Activated naive CD4-positive, alpha-beta T cell treated with anti-CD3 and anti-CD28 coated beads, Interleukin-2, amount 10 ng/mL, durations not matched to agents 7 days and 5 days (primary cell): ENCODE measurements around the gene CCNL2.

Source experiments
- CTCF ChIA-PET: fragments of 350-600 bp; sonication (Branson Sonifier 250); formaldehyde crosslinking; loops from one replicate; lab custom pipeline; 2021; ENCODE audit warnings: antibody characterized with exemption; lab: Charles Lee
- DNase-seq: peaks from one replicate; pipeline ENCODE4 v3.0.0-alpha.2; 2020
- H3K27ac Mint-ChIP-seq: one replicate; pipeline ENCODE4 v1.8.0; 2021; ENCODE audit warnings: mild to moderate bottlenecking, moderate library complexity, mixed read lengths
- H3K27me3 Mint-ChIP-seq: one replicate; pipeline ENCODE4 v1.8.0; 2021; ENCODE audit warnings: mild to moderate bottlenecking, mixed read lengths
- H3K36me3 Mint-ChIP-seq: one replicate; pipeline ENCODE4 v1.8.0; 2021; ENCODE audit warnings: mixed read lengths
- H3K4me1 Mint-ChIP-seq: one replicate; pipeline ENCODE4 v1.8.0; 2021; ENCODE audit warnings: mixed read lengths
- H3K4me3 Mint-ChIP-seq: one replicate; pipeline ENCODE4 v1.8.0; 2021; ENCODE audit warnings: mild to moderate bottlenecking, moderate library complexity, mixed read lengths
- H3K9me3 Mint-ChIP-seq: one replicate; pipeline ENCODE4 v1.8.0; 2021; ENCODE audit warnings: mixed read lengths

Gene CCNL2

DNA sequence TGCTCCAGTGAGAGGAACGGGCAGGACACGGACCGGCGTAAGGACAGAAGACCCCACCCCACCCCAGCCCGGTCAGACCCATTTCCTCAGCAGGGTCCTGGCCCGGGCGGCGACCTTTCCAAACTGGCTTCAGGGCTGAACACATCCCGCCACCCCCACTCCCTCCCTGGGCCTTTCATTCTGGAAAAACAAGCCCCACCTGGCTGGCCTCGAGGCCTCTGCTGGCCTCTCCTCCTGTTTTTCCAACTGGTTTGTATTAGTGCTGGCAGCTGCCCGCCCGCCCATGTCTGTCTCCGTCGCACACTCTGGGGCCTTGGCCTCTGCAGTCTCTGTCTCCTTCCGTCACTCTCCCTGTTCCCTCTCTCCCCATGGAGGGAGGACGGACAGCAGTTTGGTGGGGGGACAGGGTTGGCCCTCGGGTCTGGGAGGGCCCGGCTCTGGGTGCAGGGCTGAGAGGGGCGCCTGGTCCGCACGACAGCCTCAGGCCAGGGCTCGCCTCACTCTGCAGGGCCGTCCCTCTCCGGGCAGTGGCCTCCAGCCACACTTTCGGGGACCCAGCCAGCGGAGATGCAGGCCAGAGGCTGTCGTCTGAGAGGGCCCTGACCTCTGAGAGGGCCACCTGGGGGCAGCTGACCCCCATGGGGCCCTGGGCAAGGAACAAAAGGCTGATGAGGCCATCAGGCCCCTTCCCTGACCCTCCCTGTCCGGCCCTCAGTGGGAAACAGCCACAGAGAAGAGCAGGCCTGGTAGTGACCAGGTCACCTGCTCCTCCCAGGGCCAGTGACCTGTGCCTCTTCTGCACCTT lies 39.3 kb downstream of the CCNL2 start:
- no peak for DNase-seq
- H3K9me3 Mint-ChIP-seq = no peaks in the 10 kb centered on the region
- H3K4me3 Mint-ChIP-seq = no peak overlapping the region
- H3K4me1 Mint-ChIP-seq = peaks cover 19% of the 10 kb centered on the region
- H3K27me3 Mint-ChIP-seq = peaks cover 78% of the 10 kb centered on the region
- no peak overlapping the region for H3K27ac Mint-ChIP-seq
- no peaks in the 10 kb centered on the region for H3K36me3 Mint-ChIP-seq
- CTCF ChIA-PET = no interaction called here

DNA sequence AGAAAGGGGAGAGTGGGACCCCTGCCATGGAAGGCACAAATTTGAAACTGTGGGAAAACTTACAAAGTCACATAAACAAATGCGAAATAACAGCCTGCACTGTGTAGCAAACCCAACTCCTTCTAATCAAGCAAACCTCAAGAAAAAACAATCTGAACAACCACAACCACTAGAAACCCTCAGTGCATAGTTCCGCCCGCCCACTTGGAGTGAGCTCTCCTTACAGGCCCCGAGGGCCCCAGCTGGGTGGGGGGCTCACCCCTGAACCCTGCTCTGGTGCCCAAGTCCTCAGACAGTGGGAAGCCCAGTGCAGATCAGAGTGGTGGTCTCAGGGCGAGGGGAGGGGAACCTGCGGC lies 39.8 kb downstream of the CCNL2 start:
- Mint-ChIP-seq H3K36me3 (no peaks in the 10 kb centered on the region), H3K27me3 (peaks cover 80% of the 10 kb centered on the region), H3K4me3 (no peak overlapping the region), H3K4me1 (peaks cover 20% of the 10 kb centered on the region), H3K27ac (peak overlapping the region; percentile 29), H3K9me3 (no peaks in the 10 kb centered on the region)
- DNase-seq = peak; percentile 46
- CTCF ChIA-PET = no interaction called here

DNA sequence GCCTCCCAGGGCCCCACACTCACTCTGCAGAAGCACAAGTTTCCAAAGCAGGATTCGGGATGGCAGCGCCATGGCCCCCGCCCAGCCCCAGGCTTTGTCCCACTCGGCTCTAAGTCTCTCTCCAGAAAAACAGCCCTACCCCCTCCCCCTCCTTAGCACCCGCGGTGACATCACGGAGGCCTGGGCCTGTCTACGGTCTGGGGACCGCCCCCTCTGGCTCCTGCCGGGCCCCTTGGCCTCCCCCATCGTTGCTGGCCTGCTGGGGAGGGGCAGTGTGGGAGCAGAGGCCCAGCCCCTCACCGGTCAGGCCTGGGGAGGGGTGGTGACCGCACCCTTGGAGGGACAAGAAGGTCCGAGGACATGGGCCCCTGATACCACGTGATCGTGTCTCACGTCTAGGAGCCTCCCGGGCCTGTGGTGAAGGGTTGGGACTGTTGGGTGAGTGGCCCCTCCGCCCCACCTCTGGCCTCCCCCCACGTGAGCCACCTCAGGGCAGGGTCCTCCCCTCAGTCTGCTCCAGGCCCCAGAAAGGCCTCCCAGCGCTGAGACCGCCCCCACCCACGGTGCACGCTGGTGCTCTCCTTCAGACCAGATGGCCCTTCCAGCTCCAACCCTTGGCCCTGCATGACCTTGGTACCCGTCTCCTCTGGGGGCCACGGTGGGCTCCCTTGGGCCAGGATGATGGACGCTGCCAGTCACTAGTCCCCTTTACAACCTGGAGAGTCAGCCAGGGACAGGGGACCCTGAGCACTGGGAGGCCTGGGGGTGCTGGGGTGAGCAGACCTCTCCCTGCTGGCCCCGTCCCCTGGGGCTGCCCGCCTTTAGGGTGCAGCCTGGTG lies 40.5 kb downstream of the CCNL2 start, which contains the start of gene MXRA8:
Gene MXRA8, minus strand, starts transcription at position 123 of the 839 bp plus-strand sequence. Its CDS starts 51 bp downstream, at position 72.
- peak within 1 kb of the TSS; percentile 29 for H3K27ac Mint-ChIP-seq
- CTCF ChIA-PET = no interaction called here
- DNase-seq = no peak

DNA sequence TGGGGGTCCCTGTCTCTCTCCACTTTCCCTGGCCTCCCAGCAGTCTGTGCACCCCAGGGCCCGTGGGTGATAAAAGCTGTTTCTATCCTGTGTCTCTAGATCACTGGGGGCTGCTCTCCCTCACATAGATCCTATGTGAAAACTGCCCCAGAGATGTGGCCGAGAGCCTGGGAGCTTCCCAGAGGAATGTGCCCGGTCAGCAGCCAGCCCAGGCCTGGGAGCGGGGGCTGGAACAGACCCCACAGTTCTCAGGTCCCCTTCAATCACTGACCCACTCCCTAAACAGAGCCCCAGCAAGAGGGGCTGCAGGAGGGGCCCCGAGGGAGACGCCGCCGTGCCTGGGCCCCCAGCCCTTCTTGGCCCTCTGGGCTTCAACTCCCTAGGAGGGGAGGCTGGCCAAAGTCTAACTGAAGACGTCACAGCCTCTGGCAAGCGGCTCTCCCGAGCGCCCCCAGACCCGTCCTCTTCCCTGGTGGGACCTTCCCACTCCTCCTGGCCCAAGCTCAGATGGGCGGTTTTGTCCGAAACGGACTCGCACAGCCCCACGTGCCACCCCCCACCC lies 41.2 kb downstream of the CCNL2 start:
- H3K4me1 Mint-ChIP-seq = peaks cover 28% of the 10 kb centered on the region
- no peak for DNase-seq
- H3K27me3 Mint-ChIP-seq = peaks cover 86% of the 10 kb centered on the region
- H3K36me3 Mint-ChIP-seq = no peaks in the 10 kb centered on the region
- no peaks in the 10 kb centered on the region for H3K9me3 Mint-ChIP-seq
- H3K27ac Mint-ChIP-seq = no peak overlapping the region
- CTCF ChIA-PET = no interaction called here
- no peak overlapping the region for H3K4me3 Mint-ChIP-seq

More for the DNA sequence above, 40.5 kb downstream of the CCNL2 start, which contains the start of gene MXRA8:
- H3K9me3 Mint-ChIP-seq = no peaks in the 10 kb centered on the region
- peaks cover 85% of the 10 kb centered on the region for H3K27me3 Mint-ChIP-seq
- peaks cover 25% of the 10 kb centered on the region for H3K4me1 Mint-ChIP-seq
- H3K36me3 Mint-ChIP-seq = no peaks in the 10 kb centered on the region
- no peak within 1 kb of the TSS for H3K4me3 Mint-ChIP-seq

DNA sequence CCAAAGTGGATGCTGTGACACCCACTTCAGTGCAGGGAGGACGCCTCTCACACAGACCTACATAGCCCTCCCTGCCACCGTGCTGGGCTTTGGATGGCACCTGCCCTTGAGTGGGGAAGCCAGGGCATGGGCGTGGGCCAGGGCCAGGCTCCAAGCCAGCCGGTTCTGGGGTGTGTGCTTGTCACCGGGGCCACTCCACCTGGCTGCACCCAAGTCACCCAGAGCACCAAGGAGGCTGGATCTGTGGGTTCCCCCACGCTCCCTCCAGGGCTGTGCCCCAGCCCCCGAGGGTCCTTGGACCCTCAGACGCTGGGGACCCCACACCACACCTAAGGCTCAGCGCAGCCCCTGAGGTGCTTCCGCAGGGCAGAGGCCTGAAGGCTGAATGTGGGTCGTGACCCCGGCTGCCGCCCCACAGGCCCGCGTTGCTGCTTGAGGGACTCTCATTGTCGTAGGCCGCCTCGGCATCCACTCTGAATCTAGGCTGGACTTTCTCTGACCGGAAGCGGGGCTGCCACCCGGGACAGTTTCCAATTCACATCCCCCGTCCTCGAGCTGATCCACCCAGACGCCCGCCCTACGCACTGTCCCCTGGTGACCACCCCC lies 42.2 kb downstream of the CCNL2 start:
- Mint-ChIP-seq H3K9me3 (no peaks in the 10 kb centered on the region), H3K36me3 (no peaks in the 10 kb centered on the region), H3K4me1 (peaks cover 36% of the 10 kb centered on the region), H3K4me3 (no peak overlapping the region), H3K27ac (no peak overlapping the region), H3K27me3 (peaks cover 86% of the 10 kb centered on the region)
- CTCF ChIA-PET = no interaction called here
- DNase-seq = no peak

DNA sequence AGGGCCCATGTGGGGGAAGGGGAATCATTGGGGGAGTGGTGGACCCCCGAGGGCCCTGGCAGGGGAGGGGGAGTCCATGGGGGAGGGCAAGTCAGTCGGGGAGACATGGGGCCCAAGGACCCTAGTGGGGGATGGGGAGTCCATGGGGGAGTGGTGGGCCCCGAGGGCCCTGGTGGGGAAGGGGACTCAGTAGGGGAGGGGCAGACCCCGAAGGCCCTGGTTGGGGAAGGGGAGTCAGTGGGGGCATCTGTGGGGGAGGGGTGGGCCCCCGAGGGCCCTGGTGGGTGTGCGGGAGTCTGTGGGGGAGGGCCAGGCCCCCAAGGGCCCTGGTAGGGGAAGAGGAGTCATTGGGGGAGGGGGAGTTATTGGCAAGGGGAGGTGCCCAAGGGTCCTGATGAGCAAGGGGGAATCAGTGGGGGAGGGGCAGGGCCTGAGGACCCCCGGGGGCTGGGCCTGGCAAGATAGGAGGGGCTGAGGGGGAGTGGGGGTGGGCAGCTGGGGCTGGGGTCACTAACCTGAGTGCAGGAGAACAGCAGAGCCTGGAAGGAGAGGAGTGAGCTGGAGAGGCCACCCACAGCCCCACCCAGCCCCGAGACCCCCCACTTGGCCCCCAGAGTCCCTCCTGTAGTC lies 42.9 kb downstream of the CCNL2 start:
- H3K4me1 Mint-ChIP-seq = peaks cover 36% of the 10 kb centered on the region
- H3K4me3 Mint-ChIP-seq = no peak overlapping the region
- no peaks in the 10 kb centered on the region for H3K9me3 Mint-ChIP-seq
- CTCF ChIA-PET = no interaction called here
- H3K27ac Mint-ChIP-seq = no peak overlapping the region
- H3K36me3 Mint-ChIP-seq = no peaks in the 10 kb centered on the region
- H3K27me3 Mint-ChIP-seq = peaks cover 86% of the 10 kb centered on the region
- DNase-seq = no peak

DNA sequence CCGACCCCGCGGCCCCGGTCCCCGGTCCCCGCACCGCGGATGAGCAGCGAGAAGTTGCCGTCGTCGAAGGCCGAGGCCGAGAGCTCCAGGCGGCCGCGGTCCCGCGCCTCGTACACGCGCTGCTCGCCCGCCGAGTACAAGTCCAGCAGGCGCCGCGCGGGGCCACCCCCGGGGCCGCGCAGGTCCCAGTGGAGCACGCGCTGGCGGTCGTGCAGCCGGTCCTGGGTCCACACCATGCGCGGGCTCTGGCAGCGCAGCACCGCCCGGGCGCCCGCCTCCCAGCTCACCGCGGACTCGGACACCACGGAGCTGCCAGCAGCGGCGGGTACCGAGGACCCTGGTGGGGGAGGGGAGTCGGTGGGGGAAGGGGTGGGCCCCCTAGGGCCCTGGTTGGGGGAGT lies 43.7 kb downstream of the CCNL2 start:
- H3K9me3 Mint-ChIP-seq = no peaks in the 10 kb centered on the region
- H3K27me3 Mint-ChIP-seq = peaks cover 83% of the 10 kb centered on the region
- CTCF ChIA-PET = no interaction called here
- no peak for DNase-seq
- H3K4me3 Mint-ChIP-seq = no peak overlapping the region
- H3K36me3 Mint-ChIP-seq = no peaks in the 10 kb centered on the region
- no peak overlapping the region for H3K27ac Mint-ChIP-seq
- peaks cover 36% of the 10 kb centered on the region for H3K4me1 Mint-ChIP-seq

DNA sequence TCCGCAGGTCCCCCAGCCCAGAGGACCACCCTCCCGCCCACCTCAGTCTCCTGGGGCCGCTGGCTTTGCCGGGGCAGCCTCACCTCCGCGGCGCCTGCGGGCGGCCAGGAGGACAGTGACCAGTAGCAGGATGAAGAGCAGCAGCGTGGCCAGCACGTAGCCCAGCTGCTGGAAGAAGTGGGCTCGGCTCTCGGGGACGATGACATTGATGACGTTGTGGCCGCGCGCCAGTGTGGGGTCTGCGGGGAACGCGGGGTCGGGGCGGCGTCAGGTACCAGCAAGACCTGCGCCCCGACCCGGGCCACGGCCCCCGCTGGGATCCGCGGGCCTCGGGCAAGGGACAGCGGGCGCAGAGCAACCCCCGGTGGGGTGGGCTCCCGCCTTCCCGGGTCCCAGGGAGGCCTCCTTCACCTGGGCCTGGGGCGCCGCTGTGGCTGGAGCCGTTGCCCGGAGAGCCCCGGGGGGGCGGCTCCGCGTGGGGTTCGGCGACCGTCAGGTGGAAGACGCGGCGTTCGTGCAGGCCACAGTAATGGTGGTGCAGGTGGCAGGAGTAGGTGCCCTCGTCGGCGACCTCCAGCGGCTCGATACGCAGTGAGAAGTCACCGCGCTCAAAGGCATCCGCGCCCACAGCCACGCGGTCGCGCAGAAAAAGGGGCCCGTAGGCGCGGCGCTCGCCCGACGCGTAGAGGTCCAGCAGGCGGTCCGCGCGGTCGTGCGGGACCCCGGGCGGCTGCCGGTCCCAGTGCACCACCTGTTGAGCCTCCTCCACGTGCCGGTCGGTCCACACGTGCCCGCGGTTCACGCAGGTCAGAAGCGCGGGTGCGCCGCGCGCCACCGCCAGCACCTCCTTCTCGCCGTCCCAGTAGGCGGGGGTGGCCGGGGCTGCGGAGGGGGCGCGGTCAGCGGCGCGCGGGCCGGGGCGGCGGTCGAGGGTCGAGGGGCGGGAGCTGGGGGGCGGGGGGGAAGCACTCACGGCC lies 44.6 kb downstream of the CCNL2 start:
- DNase-seq = no peak
- H3K36me3 Mint-ChIP-seq = no peaks in the 10 kb centered on the region
- CTCF ChIA-PET = interaction anchor here (1.0 to 1.1 kb wide), 2 partner anchors 7 to 17 kb away, joined by 3 to 4 read pairs; no protein-coding TSS in a partner anchor
- peaks cover 78% of the 10 kb centered on the region for H3K27me3 Mint-ChIP-seq
- H3K9me3 Mint-ChIP-seq = no peaks in the 10 kb centered on the region
- H3K4me1 Mint-ChIP-seq = peaks cover 33% of the 10 kb centered on the region
- no peak overlapping the region for H3K4me3 Mint-ChIP-seq
- H3K27ac Mint-ChIP-seq = no peak overlapping the region

DNA sequence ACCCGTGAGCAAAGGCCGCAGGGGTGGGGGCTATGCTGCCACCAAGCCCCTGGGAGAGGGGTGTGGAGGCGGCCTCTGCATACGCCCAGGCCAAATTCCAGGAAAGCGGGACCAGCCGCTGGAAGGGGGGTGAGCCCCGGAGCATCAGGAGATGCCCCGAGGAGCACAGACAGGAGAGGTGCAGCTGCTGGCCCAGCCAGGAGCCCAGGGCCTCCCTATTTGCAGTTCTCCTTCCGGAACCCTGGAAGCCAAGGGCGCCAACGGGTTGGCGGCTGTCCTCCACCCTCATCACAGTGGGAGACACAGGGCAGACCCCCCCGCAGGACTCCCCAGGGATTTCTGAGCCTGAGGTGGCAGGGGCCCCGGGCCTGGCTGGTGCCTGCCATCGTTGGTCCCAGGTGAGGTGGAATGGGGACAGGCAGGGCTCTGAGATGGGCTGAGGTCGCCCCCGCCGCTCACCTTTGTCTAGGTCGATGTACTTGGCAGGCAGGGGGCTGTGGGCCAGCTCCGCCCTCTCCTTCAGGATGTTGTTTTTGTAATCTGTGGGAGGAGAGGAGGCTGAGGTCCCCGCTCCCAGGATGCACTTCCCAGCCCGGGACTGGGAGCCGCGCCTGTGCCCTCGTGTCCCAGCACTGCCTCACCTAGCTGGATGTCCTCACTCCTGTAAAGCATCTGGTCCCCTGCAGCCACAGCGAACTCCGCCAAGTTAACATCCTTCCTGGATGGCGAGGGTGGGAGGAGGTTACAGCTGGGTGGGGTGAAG lies 45.6 kb downstream of the CCNL2 start:
- peaks cover 69% of the 10 kb centered on the region for H3K27me3 Mint-ChIP-seq
- no peak overlapping the region for H3K4me3 Mint-ChIP-seq
- no peak for DNase-seq
- CTCF ChIA-PET = interaction anchor here (1.0 to 1.1 kb wide), 2 partner anchors 8 to 18 kb away, joined by 3 to 4 read pairs; no protein-coding TSS in a partner anchor
- no peaks in the 10 kb centered on the region for H3K36me3 Mint-ChIP-seq
- H3K9me3 Mint-ChIP-seq = no peaks in the 10 kb centered on the region
- peaks cover 24% of the 10 kb centered on the region for H3K4me1 Mint-ChIP-seq
- no peak overlapping the region for H3K27ac Mint-ChIP-seq

DNA sequence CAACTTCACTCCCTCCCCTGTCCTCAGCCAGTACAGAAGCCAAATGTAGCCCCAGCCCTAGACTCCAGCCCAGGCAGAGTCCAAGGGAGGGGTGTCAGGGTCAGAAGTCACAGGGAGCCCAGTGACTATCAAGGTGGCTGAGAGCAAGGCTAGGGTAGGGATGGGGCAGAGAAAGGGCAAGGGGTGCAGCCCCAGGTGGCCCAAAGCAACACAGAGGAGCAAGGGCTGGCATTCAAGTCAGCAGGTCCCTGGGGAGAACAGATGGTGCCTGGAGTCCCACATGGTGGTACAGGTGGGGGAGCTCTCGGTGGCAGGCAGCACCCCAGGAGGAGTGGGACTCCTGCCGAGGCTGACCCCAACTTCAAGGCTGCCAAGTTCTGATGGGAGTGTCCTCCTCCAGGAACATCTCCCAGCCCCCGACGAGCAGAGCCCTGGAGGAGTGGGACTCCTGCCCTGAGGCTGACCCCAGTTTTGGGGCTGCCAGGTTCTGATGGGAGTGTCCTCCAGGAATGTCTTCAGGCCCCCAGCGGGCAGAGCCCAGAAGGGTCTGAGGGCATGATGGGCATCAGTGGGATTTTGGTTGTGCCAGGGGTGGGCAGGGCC lies 46.2 kb downstream of the CCNL2 start:
- Mint-ChIP-seq H3K4me3 (peak overlapping the region; percentile 7), H3K4me1 (peaks cover 22% of the 10 kb centered on the region), H3K27me3 (peaks cover 62% of the 10 kb centered on the region), H3K9me3 (no peaks in the 10 kb centered on the region), H3K36me3 (no peaks in the 10 kb centered on the region), H3K27ac (peak overlapping the region; percentile 21)
- CTCF ChIA-PET = interaction anchor here (1.5 kb wide), 1 partner anchor 18 kb away, joined by 21 read pairs; no protein-coding TSS in a partner anchor
- DNase-seq = no peak

DNA sequence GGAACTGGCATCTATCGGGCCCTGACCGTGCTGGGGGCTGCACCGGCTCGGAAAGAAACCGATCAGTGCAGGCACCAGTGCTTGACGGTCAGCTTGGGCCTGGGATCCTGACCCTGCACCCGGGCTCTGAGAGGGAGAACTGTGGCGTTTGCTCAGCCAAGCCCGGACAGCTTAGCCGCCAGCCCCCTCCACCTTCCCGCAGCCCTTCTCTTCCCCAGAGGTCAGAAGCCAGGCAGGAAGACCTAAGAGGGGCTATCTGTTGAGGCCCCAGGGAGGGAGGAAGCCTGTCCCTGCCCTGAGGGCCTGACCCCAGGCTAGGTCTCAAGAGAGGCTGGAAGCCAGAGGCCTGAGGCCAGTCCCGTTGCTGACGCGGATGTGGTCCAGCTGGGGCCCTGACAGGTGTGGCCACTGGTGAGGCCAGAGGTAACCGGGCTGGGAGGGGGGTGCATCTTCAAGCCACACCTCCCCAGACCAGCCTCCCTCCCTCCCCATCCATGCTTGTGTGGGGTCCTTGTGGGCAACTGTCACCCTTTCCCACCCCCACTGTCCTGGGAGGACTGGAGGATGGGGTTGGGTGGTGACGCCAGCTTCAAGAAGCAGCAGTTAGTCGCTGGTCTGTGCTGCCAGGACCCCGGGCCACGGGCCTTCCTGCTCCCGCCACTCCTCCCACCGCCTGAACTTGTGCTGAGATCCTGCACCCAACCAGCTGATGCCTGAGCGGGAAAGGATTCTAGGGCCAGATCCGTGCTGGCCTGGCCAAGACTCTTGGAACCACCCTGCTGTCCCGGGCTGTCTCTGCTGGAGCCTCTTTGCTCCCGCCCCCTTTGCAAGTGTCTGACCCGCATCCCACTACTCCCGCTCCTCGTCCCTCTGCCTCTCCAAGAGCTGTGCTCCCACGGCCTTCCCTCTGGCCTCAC lies 47.4 kb downstream of the CCNL2 start:
- Mint-ChIP-seq H3K4me3 (peak overlapping the region; percentile 63), H3K27me3 (peaks cover 51% of the 10 kb centered on the region), H3K9me3 (no peaks in the 10 kb centered on the region), H3K36me3 (no peaks in the 10 kb centered on the region), H3K4me1 (peaks cover 31% of the 10 kb centered on the region), H3K27ac (peak overlapping the region; percentile 46)
- CTCF ChIA-PET = interaction anchor here (0.9 to 1.5 kb wide), 2 partner anchors 19 to 46 kb away, joined by 3 to 21 read pairs; no protein-coding TSS in a partner anchor
- DNase-seq = no peak
